ENCODE data around the gene NXPH1. TPM values are rescaled to one million over a fixed set of nuclear protein-coding genes. Genes with fewer than 3 reads are reported as not detected.

NXPH1 gene
- total RNA-seq, 1 donor from 2014 or later: 0.29 TPM

GRCh38 chr7:8615019-8615418 lies 181.6 kb downstream of the NXPH1 start:
- H3K4me3 Mint-ChIP-seq: no peak overlapping the region
- no peaks in the 10 kb centered on the region for H3K27me3 Mint-ChIP-seq
- no peak for TF ChIP-seq CTCF (conservative IDR thresholded peaks at IDR 0.05)
- no peak for DNase-seq (ENCODE audit: extremely low spot score, unreplicated experiment)
- H3K4me1 Mint-ChIP-seq (ENCODE audit: unreplicated experiment): no peaks in the 10 kb centered on the region
- H3K36me3 Mint-ChIP-seq: no peaks in the 10 kb centered on the region
- no peaks in the 10 kb centered on the region for H3K9me3 Mint-ChIP-seq
- H3K27ac Mint-ChIP-seq: no peak overlapping the region

GRCh38 chr7:8618441-8619070 lies 185.1 kb downstream of the NXPH1 start:
- Mint-ChIP-seq H3K27me3 (no peaks in the 10 kb centered on the region), H3K27ac (no peak overlapping the region), H3K4me1 (ENCODE audit: unreplicated experiment) (no peaks in the 10 kb centered on the region), H3K36me3 (no peaks in the 10 kb centered on the region), H3K4me3 (no peak overlapping the region), H3K9me3 (no peaks in the 10 kb centered on the region)
- DNase-seq (ENCODE audit: extremely low spot score, unreplicated experiment): no peak
- no peak for TF ChIP-seq CTCF (conservative IDR thresholded peaks at IDR 0.05)

- Mint-ChIP-seq H3K27ac (no peak overlapping the region), H3K27me3 (peaks cover 3% of the 10 kb centered on the region), H3K9me3 (no peaks in the 10 kb centered on the region), H3K4me1 (ENCODE audit: unreplicated experiment) (no peaks in the 10 kb centered on the region), H3K4me3 (no peak overlapping the region), H3K36me3 (no peaks in the 10 kb centered on the region)
- DNase-seq (ENCODE audit: extremely low spot score, unreplicated experiment): no peak
- no peak for TF ChIP-seq CTCF (conservative IDR thresholded peaks at IDR 0.05)
These were observed 186.8 kb downstream of the NXPH1 start for GRCh38 chr7:8620169-8620568.

DNA sequence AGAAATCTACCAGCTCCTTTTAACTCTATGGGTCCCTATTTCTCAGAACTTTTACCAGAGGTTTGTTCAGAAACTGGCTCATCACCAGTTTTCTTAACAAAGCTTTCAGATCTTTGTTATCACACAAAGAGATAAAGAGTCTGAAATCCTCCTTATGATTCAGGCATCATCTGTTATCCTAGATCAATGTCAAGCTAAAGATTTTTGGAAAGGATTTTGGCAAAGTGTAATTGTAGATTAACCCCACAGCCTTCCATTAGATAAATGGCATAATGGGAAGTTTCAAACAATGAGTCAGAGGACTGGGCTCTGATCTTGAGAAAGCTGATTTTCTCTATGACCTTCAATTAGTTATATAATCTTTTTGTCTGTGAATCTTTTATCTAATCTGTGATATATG lies 192.2 kb downstream of the NXPH1 start:
- no peaks in the 10 kb centered on the region for H3K9me3 Mint-ChIP-seq
- H3K4me3 Mint-ChIP-seq: no peak overlapping the region

DNA sequence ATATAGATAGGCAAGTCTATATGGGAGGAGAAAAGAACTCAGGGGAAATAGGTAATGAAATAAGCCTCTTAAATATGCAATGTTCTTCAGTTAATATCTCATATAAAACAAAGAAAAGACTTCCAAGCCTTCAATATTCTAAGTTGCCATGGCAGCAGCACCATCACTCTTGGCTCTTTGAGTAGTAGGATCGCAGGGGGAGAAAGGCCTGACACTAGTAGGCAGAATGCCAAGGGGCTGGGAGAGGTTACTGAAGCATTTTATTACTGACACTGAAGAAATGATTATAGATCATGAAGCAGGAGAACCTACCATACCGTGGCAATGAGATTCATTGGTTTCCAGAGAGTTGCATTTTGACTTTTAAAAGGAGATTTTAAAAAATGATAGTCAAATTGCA lies 193.9 kb downstream of the NXPH1 start:
- no peaks in the 10 kb centered on the region for H3K36me3 Mint-ChIP-seq
- no peak overlapping the region for H3K4me3 Mint-ChIP-seq
- H3K27me3 Mint-ChIP-seq: peaks cover 3% of the 10 kb centered on the region
- H3K9me3 Mint-ChIP-seq: no peaks in the 10 kb centered on the region
- no peaks in the 10 kb centered on the region for H3K4me1 Mint-ChIP-seq (ENCODE audit: unreplicated experiment)
- DNase-seq (ENCODE audit: extremely low spot score, unreplicated experiment): no peak
- no peak for TF ChIP-seq CTCF (conservative IDR thresholded peaks at IDR 0.05)
- no peak overlapping the region for H3K27ac Mint-ChIP-seq

More for the DNA sequence above, 192.2 kb downstream of the NXPH1 start:
- Mint-ChIP-seq H3K27me3 (peaks cover 3% of the 10 kb centered on the region), H3K4me1 (ENCODE audit: unreplicated experiment) (no peaks in the 10 kb centered on the region), H3K36me3 (no peaks in the 10 kb centered on the region), H3K27ac (no peak overlapping the region)
- TF ChIP-seq CTCF (conservative IDR thresholded peaks at IDR 0.05): no peak
- DNase-seq (ENCODE audit: extremely low spot score, unreplicated experiment): no peak

DNA sequence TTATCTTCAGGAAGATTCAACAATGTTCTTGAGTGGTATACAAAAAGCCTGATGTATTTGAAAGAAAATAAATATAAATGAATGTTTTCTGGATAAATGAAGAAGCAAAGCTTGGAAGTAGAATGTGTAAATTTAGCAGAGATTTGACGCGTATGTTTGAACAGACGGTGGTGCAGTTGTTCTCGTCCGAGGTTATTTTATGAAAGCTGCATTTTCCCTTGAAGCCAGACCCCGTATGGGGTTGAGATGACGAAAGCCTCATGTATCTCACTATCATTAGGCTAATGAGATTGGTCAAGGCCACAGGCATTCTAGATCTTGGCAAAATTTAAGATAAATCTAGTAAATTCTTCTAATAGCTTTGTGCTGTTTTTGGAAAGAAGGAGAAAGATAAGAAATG lies 195.2 kb downstream of the NXPH1 start:
- no peak for TF ChIP-seq CTCF (conservative IDR thresholded peaks at IDR 0.05)
- peaks cover 3% of the 10 kb centered on the region for H3K27me3 Mint-ChIP-seq
- H3K27ac Mint-ChIP-seq: no peak overlapping the region
- DNase-seq (ENCODE audit: extremely low spot score, unreplicated experiment): no peak
- no peak overlapping the region for H3K4me3 Mint-ChIP-seq
- no peaks in the 10 kb centered on the region for H3K4me1 Mint-ChIP-seq (ENCODE audit: unreplicated experiment)
- H3K36me3 Mint-ChIP-seq: no peaks in the 10 kb centered on the region
- H3K9me3 Mint-ChIP-seq: no peaks in the 10 kb centered on the region
